ENCODE data around the gene PPP2R2C. TPM values are rescaled to one million over a fixed set of nuclear protein-coding genes. Genes with fewer than 3 reads are reported as not detected.

Gene PPP2R2C
- total and polyA plus RNA-seq, 10 of the 15 experiments (the other 5 are each of a cell fraction or from before 2014, with no cell fraction given): 0.13 to 0.15 TPM; not detected in 8

DNA sequence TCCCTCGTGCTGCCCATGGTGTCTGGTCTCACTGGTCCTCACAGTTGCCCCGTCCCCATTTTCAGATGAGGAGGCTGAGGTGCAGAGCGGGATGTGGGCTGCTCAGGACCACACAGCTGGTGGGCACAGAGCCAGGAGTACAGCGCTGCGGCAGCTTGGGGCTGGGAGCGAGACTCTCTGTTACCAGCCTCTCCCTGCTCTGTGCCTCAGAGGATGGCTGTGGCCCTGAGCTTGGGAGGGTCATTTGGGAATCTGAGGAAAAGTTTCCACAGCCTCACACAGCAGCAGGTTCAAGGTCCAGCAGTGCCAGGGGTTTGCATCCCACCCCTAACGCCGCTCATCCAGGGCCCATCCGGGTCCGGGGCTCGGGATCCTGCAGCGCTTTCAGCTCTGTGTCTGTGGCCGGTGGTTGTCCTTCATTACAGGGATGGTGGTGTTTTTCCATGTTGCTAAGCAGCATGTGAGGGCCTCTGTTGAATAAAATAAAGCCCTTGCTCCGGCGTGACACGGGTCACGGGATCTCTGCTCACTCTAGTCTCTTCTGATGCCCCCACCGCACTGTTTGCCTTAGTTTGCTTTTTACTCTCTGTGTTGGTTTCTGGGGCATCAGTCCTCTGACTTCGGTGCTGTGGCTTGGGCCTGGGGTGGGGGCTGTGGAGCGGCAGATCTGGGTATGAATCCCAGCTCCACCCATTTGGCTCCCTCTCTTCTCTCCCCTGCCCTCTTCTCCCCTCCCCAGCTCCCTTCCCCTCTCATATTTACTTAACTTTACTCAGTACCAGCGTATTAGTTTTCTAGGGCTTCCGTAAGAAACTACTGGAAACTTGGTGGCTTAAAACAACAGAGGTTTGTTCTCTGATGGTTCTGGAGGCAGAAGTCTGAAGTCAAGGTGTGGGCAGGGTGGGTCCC is 196.3 kb downstream of the PPP2R2C start:
- Histone ChIP-seq H3K27ac (ENCODE audit: control insufficient read depth, insufficient read depth) (no peak overlapping the region), H3K79me2 (ENCODE audit: control insufficient read depth, insufficient read depth, low read length) (no peaks in the 10 kb centered on the region), H3K4me2 (ENCODE audit: control insufficient read depth, insufficient read depth) (no peak overlapping the region), H3K27me3 (replicated peaks in 1 of 2; ENCODE audit: control insufficient read depth in 2 of 2, insufficient read depth in 2 of 2, low read length in 1 of 2) (no peaks in the 10 kb centered on the region; a peak in 1 of 4 replicates), H2AFZ (ENCODE audit: control insufficient read depth, low read depth, low read length) (no peak overlapping the region), H3K4me1 (ENCODE audit: control insufficient read depth, insufficient read depth, low read length) (peaks cover 15% of the 10 kb centered on the region), H3K9me3 (replicated peaks; ENCODE audit: control insufficient read depth, insufficient read depth, low read length) (no peaks in the 10 kb centered on the region), H3K4me3 (no peak overlapping the region), H4K20me1 (ENCODE audit: control insufficient read depth, insufficient read depth) (peaks cover 8% of the 10 kb centered on the region), H3K9ac (ENCODE audit: control insufficient read depth, insufficient read depth, low read length) (no peak overlapping the region), H3K36me3 (ENCODE audit: control insufficient read depth in 2 of 2, insufficient read depth in 2 of 2, low read length in 1 of 2) (no peaks in the 10 kb centered on the region)
- FAIRE-seq: no peak
- TF ChIP-seq RAD51 (IDR thresholded peaks at IDR 0.05) (no peak), FOS (IDR thresholded peaks at IDR 0.05; ENCODE audit: borderline replicate concordance, extremely low read depth, insufficient read length) (no peak), ATF7 (IDR thresholded peaks at IDR 0.05; ENCODE audit: low read depth) (no peak), MTA2 (IDR thresholded peaks at IDR 0.05; ENCODE audit: low read depth) (no peak), SMC3 (IDR thresholded peaks at IDR 0.05; ENCODE audit: borderline replicate concordance, low read length) (no peak), PRDM15 (CRISPR knock-in tag; IDR thresholded peaks at IDR 0.05) (no peak), CBX3 (IDR thresholded peaks at IDR 0.05; ENCODE audit: borderline replicate concordance, low read depth) (no peak), TBL1XR1 (IDR thresholded peaks at IDR 0.05; ENCODE audit: low read depth, low read length) (no peak)
- CTCF ChIA-PET: interaction anchor here (1.0 to 1.5 kb wide), 3 partner anchors 52 to 77 kb away, joined by 3 to 6 read pairs (median 3); no protein-coding TSS in a partner anchor
- RAD21 ChIA-PET (ENCODE audit: unreplicated experiment): interaction anchor here (1.6 kb wide), 1 partner anchor 48 kb away, joined by 3 read pairs; no protein-coding TSS in a partner anchor
- POLR2A ChIA-PET: no interaction called here
- no TSS peak for BruUV-seq (replicated peaks)
- in situ Hi-C loops (cut with MboI) (no loop called here), intact Hi-C loops (cut with micrococcal nuclease; ENCODE audit: unreplicated experiment) (no loop called here)
- WGBS (ENCODE audit: insufficient coverage, insufficient replicate concordance, low lambda C conversion rate, missing lambda C conversion rate): 75% methylated on average over 22 of the region's 22 CpGs
- SMC1A ChIA-PET (ENCODE audit: uncharacterized antibody, unreplicated experiment): no interaction called here
- no peak for DNase-seq (ENCODE audit: low read depth, low spot score)
- ATAC-seq: no peak

Data from GM12878 (cell line).